ENCODE results near the gene WFDC10B. TPM values are rescaled to one million over a fixed set of nuclear protein-coding genes. Genes with fewer than 3 reads are reported as not detected.
"Not testable (repeated sequence)": the region's sequence is repeated elsewhere in the genome, so short reads cannot be mapped to it uniquely, and the experiment has no call there.

Gene WFDC10B
- total RNA-seq, 1 donor from 2014 or later = not detected

- no peak for DNase-seq (ENCODE audit: low read depth in 2 of 2)
Measured at GRCh38 chr20:45647441-45648050, 57.3 kb downstream of the WFDC10B start.

DNA sequence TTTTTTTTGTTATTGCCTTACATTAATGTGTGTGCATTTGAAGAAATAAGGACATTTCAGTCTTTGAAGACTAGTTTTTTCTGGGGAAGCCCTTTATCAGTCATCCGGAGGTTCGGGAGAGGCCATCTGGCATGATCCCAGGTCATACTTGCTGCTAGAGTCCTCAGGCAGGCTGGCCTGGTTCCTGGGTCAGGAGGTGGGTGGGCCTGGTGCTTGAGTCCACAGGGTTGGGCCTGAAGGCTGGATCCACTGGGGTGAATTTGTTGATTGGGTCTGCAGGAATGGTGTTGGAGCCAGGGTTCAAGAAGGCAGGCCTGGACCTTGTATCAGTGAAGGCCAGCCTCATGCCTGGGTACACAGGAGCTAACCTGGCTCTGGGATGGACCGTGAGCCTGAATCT is 57.9 kb downstream of the WFDC10B start:
- DNase-seq (ENCODE audit: low read depth in 2 of 2) = no peak

DNA sequence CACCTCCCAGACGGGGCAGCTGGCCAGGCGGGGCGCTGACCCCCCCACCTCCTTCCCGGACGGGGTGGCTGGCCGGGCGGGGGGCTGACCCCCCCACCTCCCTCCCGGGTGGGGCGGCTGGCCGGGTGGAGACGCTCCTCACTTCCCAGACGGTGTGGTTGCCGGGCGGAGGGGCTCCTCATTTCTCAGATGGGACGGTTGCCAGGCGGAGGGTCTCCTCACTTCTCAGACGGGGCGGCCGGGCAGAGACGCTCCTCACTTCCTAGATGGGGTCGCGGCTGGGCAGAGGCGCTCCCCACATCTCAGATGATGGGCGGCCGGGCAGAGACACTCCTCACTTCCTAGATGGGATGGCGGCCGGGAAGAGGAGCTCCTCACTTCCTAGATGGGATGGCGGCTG is 59.0 kb downstream of the WFDC10B start:
- DNase-seq (ENCODE audit: low read depth in 2 of 2) = not testable (repeated sequence)

GRCh38 chr20:45641076-45641475 is 63.7 kb downstream of the WFDC10B start:
- DNase-seq (ENCODE audit: low read depth in 2 of 2) = not testable (repeated sequence)

GRCh38 chr20:45639687-45640086 is 65.1 kb downstream of the WFDC10B start:
- DNase-seq (ENCODE audit: low read depth in 2 of 2) = no peak

- no peak for DNase-seq (ENCODE audit: low read depth in 2 of 2)
Measured at GRCh38 chr20:45636513-45636912, 68.3 kb downstream of the WFDC10B start.

Other genes starting within 250 kb of the WFDC10B start
- gene WFDC2, start 235.3 kb downstream of the WFDC10B start, total RNA-seq = not detected in 2 replicates
- not detected in 2 replicates for gene SPINT3, start 189.4 kb downstream of the WFDC10B start, total RNA-seq
- gene WFDC6, start 165.5 kb downstream of the WFDC10B start, total RNA-seq = not detected in 2 replicates
- not detected in 2 replicates for gene EPPIN, start 157.6 kb downstream of the WFDC10B start, total RNA-seq
- gene WFDC8, start 125.7 kb downstream of the WFDC10B start, total RNA-seq = not detected in 2 replicates
- not detected in 2 replicates for gene WFDC10A, start 75.3 kb downstream of the WFDC10B start, total RNA-seq
- gene WFDC9, start 73.7 kb downstream of the WFDC10B start, total RNA-seq = not detected in 2 replicates
- not detected in 2 replicates for gene WFDC11, start 34.8 kb downstream of the WFDC10B start, total RNA-seq
- gene WFDC13, start 3.0 kb downstream of the WFDC10B start, total RNA-seq = not detected in 2 replicates
- gene SPINT4, start 17.3 kb upstream of the WFDC10B start, total RNA-seq = not detected in 2 replicates
- not detected in 2 replicates for gene WFDC3, start 86.9 kb upstream of the WFDC10B start, total RNA-seq
- gene DNTTIP1, start 86.9 kb upstream of the WFDC10B start, total RNA-seq = 14.4 and 15.1 TPM in 2 replicates
- gene UBE2C, start 107.6 kb upstream of the WFDC10B start, total RNA-seq = 4.2 and 10.7 TPM in 2 replicates
- gene TNNC2, start 122.3 kb upstream of the WFDC10B start, total RNA-seq = not detected in 2 replicates
- gene SNX21, start 128.8 kb upstream of the WFDC10B start, total RNA-seq = 9.4 and 11.9 TPM in 2 replicates
- gene ACOT8, start 152.4 kb upstream of the WFDC10B start, total RNA-seq = 25.7 and 35.3 TPM in 2 replicates
- 5.0 and 7.9 TPM in 2 replicates for gene ZSWIM3, start 152.6 kb upstream of the WFDC10B start, total RNA-seq
- 2.4 and 4.0 TPM in 2 replicates for gene ZSWIM1, start 176.2 kb upstream of the WFDC10B start, total RNA-seq
- 0.44 and 0.79 TPM in 2 replicates for gene SPATA25, start 182.6 kb upstream of the WFDC10B start, total RNA-seq
- gene NEURL2, start 186.2 kb upstream of the WFDC10B start, total RNA-seq = 2.2 and 3.0 TPM in 2 replicates
- gene CTSA, start 186.3 kb upstream of the WFDC10B start, total RNA-seq = 40.8 and 64.1 TPM in 2 replicates
- 4.4 and 4.8 TPM in 2 replicates for gene PLTP, start 207.1 kb upstream of the WFDC10B start, total RNA-seq
- 7.8 and 9.5 TPM in 2 replicates for gene PCIF1, start 229.7 kb upstream of the WFDC10B start, total RNA-seq

Data from lung microvascular endothelial cell (primary cell).